Neural cell (in vitro differentiated cells): ENCODE data around the gene THRB. TPM values are rescaled to one million over a fixed set of nuclear protein-coding genes. Genes with fewer than 3 reads are reported as not detected.

Experiments
- H2AFZ ChIP-seq: fragments of 200-600, 300-800 bp; sonication (generic), shearing (Covaris generic); 2 replicates; pipeline ENCODE4 v1.6.0; 2014; ENCODE audit warnings: low read depth, mild to moderate bottlenecking, antibody characterized with exemption, low read length, moderate library complexity
- H3F3A ChIP-seq: fragments of 200-600 bp; shearing (Covaris generic); 2 replicates; pipeline ENCODE4 v1.6.1; 2016; ENCODE audit warnings: mild to moderate bottlenecking, moderate library complexity, mixed read lengths, antibody characterized with exemption, low read length; ENCODE audit not compliant: insufficient read depth, poor library complexity, severe bottlenecking
- H3K27ac ChIP-seq: fragments of 200-600, 300-800 bp; sonication (generic), shearing (Covaris generic); 2 replicates; pipeline ENCODE4 v1.5.1; 2014; ENCODE audit warnings: mild to moderate bottlenecking, low read length, moderate library complexity
- H3K27me3 ChIP-seq: fragments of 300-800, 200-600 bp; sonication (generic), shearing (Covaris generic); 2 replicates; pipeline ENCODE4 v1.6.0; 2014; ENCODE audit warnings: mild to moderate bottlenecking, low read depth, low read length, moderate library complexity; ENCODE audit not compliant: insufficient read depth
- H3K36me3 ChIP-seq: fragments of 300-800, 200-600 bp; sonication (generic), shearing (Covaris generic); 2 replicates; pipeline ENCODE4 v1.5.1; 2014; ENCODE audit warnings: mild to moderate bottlenecking, antibody characterized with exemption, low read length, moderate library complexity; ENCODE audit not compliant: insufficient read depth
- H3K4me2 ChIP-seq: fragments of 300-800, 200-600 bp; sonication (generic), shearing (Covaris generic); 2 replicates; pipeline ENCODE4 v1.6.0; 2014; ENCODE audit warnings: mild to moderate bottlenecking, low read length
- H3K4me3 ChIP-seq: fragments of 300-800, 200-600 bp; sonication (generic), shearing (Covaris generic); 2 replicates; pipeline ENCODE4 v1.5.1; 2014; ENCODE audit warnings: mild to moderate bottlenecking, low read length, moderate library complexity
- H3K79me2 ChIP-seq: fragments of 200-600 bp; shearing (Covaris generic); replicated peaks from 2 replicates; pipeline ENCODE4 v1.6.0; 2014; ENCODE audit warnings: mild to moderate bottlenecking, low read length, moderate library complexity; ENCODE audit not compliant: insufficient read depth
- H3K9ac ChIP-seq: fragments of 300-800, 200-600 bp; sonication (generic), shearing (Covaris generic); 2 replicates; pipeline ENCODE4 v1.6.1; 2016; ENCODE audit warnings: mild to moderate bottlenecking, low read length, mixed read lengths
- H3K9me2 ChIP-seq: fragments of 200-600 bp; shearing (Covaris generic); 2 replicates; pipeline ENCODE4 v1.6.1; 2016; ENCODE audit warnings: mild to moderate bottlenecking, low read length, mixed read lengths; ENCODE audit not compliant: insufficient read depth
- H3K9me3 ChIP-seq: fragments of 200-600, 300-800 bp; sonication (generic), shearing (Covaris generic); 2 replicates; pipeline ENCODE4 v1.6.1; 2016; ENCODE audit warnings: mild to moderate bottlenecking, mixed run types, low read length, moderate library complexity, mixed read lengths
- H4K20me1 ChIP-seq: fragments of 200-600 bp; shearing (Covaris generic); 2 replicates; pipeline ENCODE4 v1.6.1; 2016; ENCODE audit warnings: mild to moderate bottlenecking, mixed run types; ENCODE audit not compliant: insufficient read depth
- CTCF ChIP-seq: fragments of 450-650 bp; IDR thresholded peaks from 2 replicates; pipeline ENCODE4 v1.5.1; 2014; ENCODE audit warnings: antibody characterized with exemption, mild to moderate bottlenecking, moderate library complexity; ENCODE audit not compliant: poor library complexity, severe bottlenecking
- EP300 ChIP-seq: fragments of 450-650 bp; conservative IDR thresholded peaks from 2 replicates; pipeline ENCODE4 v1.6.1; 2014; ENCODE audit warnings: antibody characterized with exemption, mild to moderate bottlenecking, moderate library complexity; ENCODE audit not compliant: poor library complexity, severe bottlenecking
- EZH2 ChIP-seq: fragments of 200-600, 300-800 bp; shearing (Covaris generic), sonication (generic); IDR thresholded peaks from 2 replicates; pipeline ENCODE4 v1.6.1; 2014; ENCODE audit warnings: antibody characterized with exemption, low read length, borderline replicate concordance, mild to moderate bottlenecking; ENCODE audit not compliant: insufficient read depth, poor library complexity, severe bottlenecking
- MXI1 ChIP-seq: fragments of 450-650 bp; conservative IDR thresholded peaks from 2 replicates; pipeline ENCODE4 v1.6.1; 2014; ENCODE audit warnings: antibody characterized with exemption, mild to moderate bottlenecking; ENCODE audit not compliant: poor library complexity, severe bottlenecking
- POLR2AphosphoS5 ChIP-seq: IDR thresholded peaks from 2 replicates; pipeline ENCODE4 v1.6.1; 2012
- RAD21 ChIP-seq: fragments of 450-650 bp; conservative IDR thresholded peaks from 2 replicates; pipeline ENCODE4 v1.6.1; 2014; ENCODE audit warnings: antibody characterized with exemption, mild to moderate bottlenecking, moderate library complexity
- REST ChIP-seq: IDR thresholded peaks from 2 replicates; pipeline ENCODE4 v1.6.1; 2012; ENCODE audit warnings: borderline replicate concordance
- SMC3 ChIP-seq: fragments of 450-650 bp; conservative IDR thresholded peaks from 2 replicates; pipeline ENCODE4 v1.6.1; 2014; ENCODE audit warnings: antibody characterized with exemption, mild to moderate bottlenecking, moderate library complexity; ENCODE audit not compliant: poor library complexity
- TAF1 ChIP-seq: IDR thresholded peaks from 2 replicates; pipeline ENCODE4 v1.6.1; 2012; ENCODE audit warnings: low read depth
- polyA plus RNA-seq: library from polyadenylated mRNA; depleted of rRNA; stranded (reverse); fragments of >200 nt; gene quantifications from 2 replicates; pipeline ENCODE4 v1.2.3, GENCODE V29; 2014

THRB gene
- polyA plus RNA-seq, 1 donor from 2014 or later, result 1.7 TPM

GRCh38 chr3:24320601-24321000 is 174.0 kb downstream of the THRB start:
- TF ChIP-seq MXI1, result no peak
- no peak for TF ChIP-seq REST
- no peak for TF ChIP-seq TAF1

GRCh38 chr3:24318677-24319287 is 175.9 kb downstream of the THRB start:
- H3K4me3 ChIP-seq, result no peak overlapping the region
- no peak overlapping the region for H3K4me2 ChIP-seq
- H2AFZ ChIP-seq, result no peak overlapping the region
- no peak overlapping the region for H3K9ac ChIP-seq
- no peak overlapping the region for H3K27ac ChIP-seq
- no peak for TF ChIP-seq POLR2AphosphoS5
- TF ChIP-seq MXI1, result no peak
- no peak for TF ChIP-seq RAD21
- no peak for TF ChIP-seq TAF1
- TF ChIP-seq CTCF, result no peak
- TF ChIP-seq SMC3, result no peak
- TF ChIP-seq EZH2, result no peak
- TF ChIP-seq EP300, result no peak
- no peak for TF ChIP-seq REST
- no peaks in the 10 kb centered on the region for H3F3A ChIP-seq
- H3K27me3 ChIP-seq, result no peaks in the 10 kb centered on the region
- no peaks in the 10 kb centered on the region for H3K36me3 ChIP-seq
- no peaks in the 10 kb centered on the region for H4K20me1 ChIP-seq
- H3K9me3 ChIP-seq, result no peaks in the 10 kb centered on the region
- H3K9me2 ChIP-seq, result no peaks in the 10 kb centered on the region
- no peaks in the 10 kb centered on the region for H3K79me2 ChIP-seq

More at GRCh38 chr3:24320601-24321000, 174.0 kb downstream of the THRB start:
- Histone ChIP-seq H3K4me3 (no peak overlapping the region), H4K20me1 (no peaks in the 10 kb centered on the region), H3K36me3 (no peaks in the 10 kb centered on the region), H2AFZ (no peak overlapping the region), H3K27ac (no peak overlapping the region), H3F3A (no peaks in the 10 kb centered on the region), H3K9me2 (no peaks in the 10 kb centered on the region), H3K9me3 (no peaks in the 10 kb centered on the region), H3K27me3 (no peaks in the 10 kb centered on the region), H3K79me2 (no peaks in the 10 kb centered on the region), H3K9ac (no peak overlapping the region), H3K4me2 (no peak overlapping the region)
